ENCODE data around the gene FBP1. TPM values are rescaled to one million over a fixed set of nuclear protein-coding genes. Genes with fewer than 3 reads are reported as not detected.

The FBP1 gene
- total and polyA plus RNA-seq, 10 of the 15 experiments (the other 5 are each of a cell fraction or from before 2014, with no cell fraction given): 0.11 to 0.38 (median 0.15) TPM; not detected in 7

- Histone ChIP-seq H3K4me2 (ENCODE audit: control insufficient read depth, insufficient read depth) (peak overlapping the region; percentile 94), H2AFZ (ENCODE audit: control insufficient read depth, low read depth, low read length) (peak overlapping the region; percentile 97), H3K4me3 (peak overlapping the region; percentile 87), H3K9ac (ENCODE audit: control insufficient read depth, insufficient read depth, low read length) (peak overlapping the region; percentile 52), H3K4me1 (ENCODE audit: control insufficient read depth, insufficient read depth, low read length) (no peaks in the 10 kb centered on the region), H3K79me2 (ENCODE audit: control insufficient read depth, insufficient read depth, low read length) (no peaks in the 10 kb centered on the region), H3K9me3 (replicated peaks; ENCODE audit: control insufficient read depth, insufficient read depth, low read length) (no peaks in the 10 kb centered on the region), H3K27me3 (replicated peaks in 1 of 2; ENCODE audit: control insufficient read depth in 2 of 2, insufficient read depth in 2 of 2, low read length in 1 of 2) (no peaks in the 10 kb centered on the region), H4K20me1 (ENCODE audit: control insufficient read depth, insufficient read depth) (no peaks in the 10 kb centered on the region), H3K36me3 (ENCODE audit: control insufficient read depth in 2 of 2, insufficient read depth in 2 of 2, low read length in 1 of 2) (no peaks in the 10 kb centered on the region), H3K27ac (ENCODE audit: control insufficient read depth, insufficient read depth) (no peak overlapping the region)
- DNase-seq (ENCODE audit: low read depth, low spot score) (peak; percentile 43), ATAC-seq (peak; percentile 98), FAIRE-seq (peak; percentile 96)
- RAD21 ChIA-PET (ENCODE audit: unreplicated experiment): interaction anchor here (0.5 to 3.9 kb wide), 9 partner anchors 12 to 499 kb away, joined by 3 to 39 read pairs (median 10); no protein-coding TSS in a partner anchor
- intact Hi-C loops (cut with micrococcal nuclease; ENCODE audit: unreplicated experiment): loop anchor here (5.0 kb wide), 1 partner anchor 458 kb away; no protein-coding TSS in a partner anchor
- in situ Hi-C loops (cut with MboI): no loop called here
- POLR2A ChIA-PET: interaction anchor here (0.6 to 1.5 kb wide), 4 partner anchors 13 to 1947 kb away, joined by 3 to 6 read pairs (median 3); no protein-coding TSS in a partner anchor
- CTCF ChIA-PET: interaction anchor here (0.6 to 6.2 kb wide), 31 partner anchors 9 to 669 kb away, joined by 3 to 99 read pairs (median 4); no protein-coding TSS in a partner anchor
- BruUV-seq (replicated peaks): no TSS peak
- SMC1A ChIA-PET (ENCODE audit: uncharacterized antibody, unreplicated experiment): interaction anchor here (0.6 to 3.7 kb wide), 15 partner anchors 9 to 499 kb away, joined by 3 to 36 read pairs (median 4); partner anchors contain the start of gene PCAT7
- WGBS (ENCODE audit: insufficient coverage, insufficient replicate concordance, low lambda C conversion rate, missing lambda C conversion rate): 1% methylated on average over 14 of the region's 17 CpGs
- TF ChIP-seq BHLHE40 (IDR thresholded peaks at IDR 0.05; ENCODE audit: borderline replicate concordance in 1 of 2, low read depth in 2 of 2, low read length in 1 of 2) (no peak), ZNF384 (IDR thresholded peaks at IDR 0.05; ENCODE audit: borderline replicate concordance, low read depth, low read length) (peak; percentile 75), YY1 (IDR thresholded peaks at IDR 0.05; ENCODE audit: low read depth, low read length) (peak; percentile 82), RB1 (IDR thresholded peaks at IDR 0.05; ENCODE audit: borderline replicate concordance) (peak; percentile 51; the same call in 1 of the 2 replicates), ATF7 (IDR thresholded peaks at IDR 0.05; ENCODE audit: low read depth) (0 out of 2 replicates have a peak, but pooled peaks have one; percentile 16), BRCA1 (IDR thresholded peaks at IDR 0.05; ENCODE audit: low read depth, low read length) (no peak), CEBPB (IDR thresholded peaks at IDR 0.05; ENCODE audit: borderline replicate concordance in 1 of 2, low read depth in 2 of 2, low read length in 2 of 2) (no peak), CUX1 (IDR thresholded peaks at IDR 0.05; ENCODE audit: insufficient replicate concordance, low read depth, low read length) (peak; percentile 20), JUNB (IDR thresholded peaks at IDR 0.05) (peak; percentile 9; the same call in 1 of the 2 replicates), MEF2B (IDR thresholded peaks at IDR 0.05; ENCODE audit: partially characterized antibody, poor library complexity, severe bottlenecking) (peak; percentile 93), IKZF2 (IDR thresholded peaks at IDR 0.05) (peak in 1 of 2 experiments; percentile 39; a peak in 1 of 4 replicates), GATAD2B (conservative IDR thresholded peaks at IDR 0.05; ENCODE audit: low read depth) (0 out of 2 replicates have a peak, but pooled peaks have one; percentile 32), CTCF (IDR thresholded peaks at IDR 0.05 in 2 of 3, conservative IDR thresholded peaks at IDR 0.05 in 1 of 3; ENCODE audit: control insufficient read depth in 2 of 3, extremely low read depth in 1 of 3, insufficient read depth in 1 of 3, low read depth in 3 of 3, low read length in 3 of 3) (peak; percentile 81 to 95 (median 92)), SMC3 (IDR thresholded peaks at IDR 0.05; ENCODE audit: borderline replicate concordance, low read length) (peak; percentile 53; the same call in 1 of the 2 replicates), NFIC (IDR thresholded peaks at IDR 0.05; ENCODE audit: low read depth, low read length) (no peak)
Observed at GRCh38 chr9:94668928-94669729, 29.8 kb upstream of the FBP1 start.

Measured in GM12878 (cell line).